Osteoblast (primary cell): ENCODE data around the gene RAB3D. TPM values are rescaled to one million over a fixed set of nuclear protein-coding genes. Genes with fewer than 3 reads are reported as not detected.
A peak's percentile ranks its signal among the peaks of the same experiment; 100 is the strongest.

Experiments
- DNase-seq: peaks from one replicate; pipeline ENCODE4 v3.0.0; 2011; ENCODE audit warnings: low spot score, mixed read lengths; ENCODE audit not compliant: insufficient read length; ENCODE audit errors: missing footprints
- H2AFZ ChIP-seq: 2 replicates; pipeline ENCODE4 v1.6.0; 2011; ENCODE audit warnings: mild to moderate bottlenecking, low read length
- H3K27ac ChIP-seq: 2 replicates; pipeline ENCODE4 v1.5.1; 2011; ENCODE audit warnings: mild to moderate bottlenecking, low read depth, low read length, moderate library complexity
- H3K27me3 ChIP-seq: 2 replicates; pipeline ENCODE4 v1.6.0; 2012; ENCODE audit warnings: mild to moderate bottlenecking, control low read depth, inconsistent platforms, low read length, moderate library complexity; ENCODE audit not compliant: insufficient read depth
- H3K36me3 ChIP-seq: 2 replicates; pipeline ENCODE4 v1.5.1; 2011; ENCODE audit warnings: mild to moderate bottlenecking, low read length, control low read depth, moderate library complexity; ENCODE audit not compliant: insufficient read depth
- H3K4me1 ChIP-seq: 2 replicates; pipeline ENCODE4 v1.5.1; 2011; ENCODE audit warnings: mild to moderate bottlenecking, low read length, control low read depth, moderate library complexity; ENCODE audit not compliant: insufficient read depth
- H3K4me2 ChIP-seq: 2 replicates; pipeline ENCODE4 v1.6.0; 2011; ENCODE audit warnings: mild to moderate bottlenecking, low read length; ENCODE audit not compliant: insufficient read depth
- H3K4me3 ChIP-seq: fragments of 200-600 bp; sonication (generic); 3 replicates; pipeline ENCODE4 v1.5.1; 2012; ENCODE audit warnings: mild to moderate bottlenecking, low read length, inconsistent platforms; ENCODE audit not compliant: insufficient read depth
- H3K79me2 ChIP-seq: 2 replicates; pipeline ENCODE4 v1.6.0; 2012; ENCODE audit warnings: mild to moderate bottlenecking, low read length, control low read depth, inconsistent platforms; ENCODE audit not compliant: insufficient read depth
- H3K9me3 ChIP-seq: 2 replicates; pipeline ENCODE4 v1.5.1; 2011; ENCODE audit warnings: low read depth, low read length, control low read depth
- H4K20me1 ChIP-seq: 2 replicates; pipeline ENCODE4 v1.6.0; 2012; ENCODE audit warnings: mild to moderate bottlenecking, low read length, control low read depth; ENCODE audit not compliant: insufficient read depth
- total RNA-seq: library from RNA; depleted of rRNA; stranded (reverse); fragments of >200 nt; gene quantifications from 2 replicates; pipeline ENCODE4 v1.2.3, GENCODE V29; 2012
- TF ChIP-seq, protein P1 (sequence below): IDR thresholded peaks from 2 replicates; pipeline ENCODE4 v1.5.1; 2011; ENCODE audit warnings: mild to moderate bottlenecking, low read depth, low read length, moderate library complexity; ENCODE audit errors: extremely low read depth

The RAB3D gene
- total RNA-seq, 1 donor: 3.3 TPM

DNA sequence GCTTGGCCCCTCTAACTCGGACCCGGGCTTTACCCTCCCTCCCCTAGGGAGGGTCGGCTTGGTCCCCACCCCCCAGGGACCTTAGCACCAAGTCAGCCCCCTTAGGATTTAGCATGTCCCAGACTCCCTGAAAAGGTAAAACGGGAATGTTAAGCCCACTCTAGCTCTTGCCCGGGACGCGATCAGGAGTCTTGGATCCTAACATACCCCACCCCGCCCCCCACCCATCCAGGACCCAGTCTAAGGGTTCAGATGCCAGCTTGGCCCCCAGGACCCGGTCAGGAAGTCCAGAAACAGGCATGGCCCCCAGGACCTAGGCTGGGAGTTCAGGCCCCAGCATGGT, 44.2 kb upstream of the RAB3D start:
- Histone ChIP-seq H2AFZ (no peak overlapping the region), H3K27ac (no peak overlapping the region), H3K4me1 (peaks cover 12% of the 10 kb centered on the region), H4K20me1 (no peaks in the 10 kb centered on the region), H3K79me2 (peaks cover 6% of the 10 kb centered on the region), H3K4me2 (peak overlapping the region; percentile 60), H3K4me3 (peak overlapping the region; percentile 60), H3K9me3 (no peaks in the 10 kb centered on the region), H3K36me3 (no peaks in the 10 kb centered on the region), H3K27me3 (peaks cover 14% of the 10 kb centered on the region)
- TF ChIP-seq, protein P1, sequence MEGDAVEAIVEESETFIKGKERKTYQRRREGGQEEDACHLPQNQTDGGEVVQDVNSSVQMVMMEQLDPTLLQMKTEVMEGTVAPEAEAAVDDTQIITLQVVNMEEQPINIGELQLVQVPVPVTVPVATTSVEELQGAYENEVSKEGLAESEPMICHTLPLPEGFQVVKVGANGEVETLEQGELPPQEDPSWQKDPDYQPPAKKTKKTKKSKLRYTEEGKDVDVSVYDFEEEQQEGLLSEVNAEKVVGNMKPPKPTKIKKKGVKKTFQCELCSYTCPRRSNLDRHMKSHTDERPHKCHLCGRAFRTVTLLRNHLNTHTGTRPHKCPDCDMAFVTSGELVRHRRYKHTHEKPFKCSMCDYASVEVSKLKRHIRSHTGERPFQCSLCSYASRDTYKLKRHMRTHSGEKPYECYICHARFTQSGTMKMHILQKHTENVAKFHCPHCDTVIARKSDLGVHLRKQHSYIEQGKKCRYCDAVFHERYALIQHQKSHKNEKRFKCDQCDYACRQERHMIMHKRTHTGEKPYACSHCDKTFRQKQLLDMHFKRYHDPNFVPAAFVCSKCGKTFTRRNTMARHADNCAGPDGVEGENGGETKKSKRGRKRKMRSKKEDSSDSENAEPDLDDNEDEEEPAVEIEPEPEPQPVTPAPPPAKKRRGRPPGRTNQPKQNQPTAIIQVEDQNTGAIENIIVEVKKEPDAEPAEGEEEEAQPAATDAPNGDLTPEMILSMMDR: no peak
- peak; percentile 66 for DNase-seq

DNA sequence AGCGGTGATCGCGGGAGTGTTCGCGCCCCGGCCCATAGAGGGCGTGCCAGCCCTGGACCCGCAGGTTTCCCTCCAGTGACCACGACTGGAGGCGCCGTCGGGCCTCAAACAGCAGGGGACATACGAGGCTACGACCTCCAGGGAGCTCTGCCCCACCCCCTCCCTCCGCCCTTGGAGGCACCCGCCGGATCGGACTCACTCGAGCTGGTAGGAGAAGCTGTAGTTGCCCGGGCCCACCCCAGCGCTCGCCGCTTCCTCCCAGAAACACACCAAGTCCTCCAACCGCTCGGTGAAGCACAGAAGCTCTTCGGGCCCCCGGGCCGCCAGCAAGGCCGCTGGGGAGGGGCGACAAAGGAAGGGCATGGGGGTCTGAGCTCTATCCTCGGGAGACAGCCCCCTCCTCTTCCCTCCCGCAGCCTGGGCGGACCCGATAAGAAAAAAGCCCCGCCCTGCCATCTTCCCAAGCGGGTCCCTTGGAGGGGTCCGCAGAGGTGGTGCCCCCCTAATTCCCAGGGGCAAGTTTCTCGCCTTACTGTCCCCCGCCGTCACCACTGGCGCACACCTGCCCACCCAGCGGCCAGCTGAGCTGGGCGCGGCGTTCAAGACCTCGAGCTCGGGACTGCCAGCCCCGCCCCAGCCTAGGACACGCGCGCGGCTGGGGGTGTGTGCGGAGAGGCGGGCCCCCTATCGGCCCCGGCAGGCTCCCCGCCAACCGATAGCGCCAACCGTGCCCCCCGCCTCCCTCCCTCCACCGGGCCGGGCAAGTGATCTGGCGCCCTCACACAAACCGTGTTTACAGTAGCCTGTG, 43.6 kb upstream of the RAB3D start:
- DNase-seq: peak; percentile 89
- Histone ChIP-seq H3K9me3 (no peaks in the 10 kb centered on the region), H3K4me1 (peaks cover 18% of the 10 kb centered on the region), H4K20me1 (peaks cover 5% of the 10 kb centered on the region), H2AFZ (no peak overlapping the region), H3K4me3 (peak overlapping the region; percentile 60), H3K27ac (no peak overlapping the region), H3K27me3 (peaks cover 14% of the 10 kb centered on the region), H3K4me2 (peak overlapping the region; percentile 60), H3K36me3 (no peaks in the 10 kb centered on the region), H3K79me2 (peaks cover 6% of the 10 kb centered on the region)
- TF ChIP-seq, protein P1: peak; percentile 59

DNA sequence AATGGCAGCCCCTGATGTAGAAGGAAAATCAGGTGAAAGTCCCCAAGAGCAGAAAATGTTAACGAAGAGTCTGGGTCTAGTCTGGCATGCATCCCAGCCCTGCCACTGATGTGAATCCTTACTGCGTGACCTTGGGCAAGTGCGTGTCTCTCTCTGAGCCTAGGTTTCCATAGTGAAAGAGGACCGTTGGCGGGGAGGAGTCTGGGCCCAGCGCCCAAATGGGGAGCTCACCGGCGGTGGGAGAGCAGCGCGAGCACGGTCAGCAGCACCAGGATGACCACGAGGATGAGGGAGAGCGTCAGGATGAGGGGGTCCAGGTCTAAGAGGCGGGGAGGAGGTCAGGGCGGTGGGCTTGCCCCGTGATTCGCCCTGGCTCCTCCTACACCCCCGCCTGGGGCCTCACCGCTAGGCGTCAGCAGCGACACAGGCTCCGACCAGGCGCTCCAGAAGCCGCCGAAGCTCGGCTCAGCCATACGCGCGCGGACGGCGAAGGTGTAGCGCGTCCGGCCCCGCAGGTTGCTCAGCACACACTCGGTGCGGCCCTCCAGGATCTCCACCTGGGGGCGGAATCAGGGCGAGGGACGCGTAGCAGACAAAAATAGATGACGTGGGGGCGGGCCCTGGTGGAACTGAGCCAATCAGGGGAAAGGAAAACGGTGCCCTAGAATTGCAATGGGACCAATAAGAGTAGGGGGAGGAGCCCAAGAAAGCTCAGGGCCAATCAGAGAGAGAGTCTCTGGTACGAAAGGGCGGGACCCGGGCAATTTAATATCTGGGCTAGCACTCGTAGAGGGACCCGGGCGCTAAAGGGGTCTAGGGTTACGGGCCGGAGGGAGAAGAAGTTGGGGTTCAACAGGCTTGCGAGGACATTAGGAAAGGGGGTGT, 41.4 kb upstream of the RAB3D start:
- peaks cover 34% of the 10 kb centered on the region for H3K4me1 ChIP-seq

More for the DNA sequence above, 41.4 kb upstream of the RAB3D start:
- Histone ChIP-seq H3K4me2 (peak overlapping the region; percentile 83), H3K79me2 (peaks cover 6% of the 10 kb centered on the region), H4K20me1 (peaks cover 10% of the 10 kb centered on the region), H3K4me3 (peak overlapping the region; percentile 90), H2AFZ (peak overlapping the region; percentile 98), H3K27me3 (peaks cover 14% of the 10 kb centered on the region), H3K9me3 (no peaks in the 10 kb centered on the region), H3K36me3 (peaks cover 2% of the 10 kb centered on the region), H3K27ac (peak overlapping the region; percentile 82)
- peak; percentile 100 for DNase-seq
- TF ChIP-seq, protein P1: peak; percentile 61
